Mesenchymal stem cell (in vitro differentiated cells and primary cell): ENCODE data around the gene MACROD2.
A peak's percentile ranks its signal among the peaks of the same experiment; 100 is the strongest.

Source experiments
- DNase-seq: peaks from one replicate; pipeline ENCODE4 v3.0.0-alpha.2; 2013
- H2AFZ ChIP-seq: one replicate; pipeline ENCODE4 v1.6.1; 2013; ENCODE audit warnings: low read depth, mild to moderate bottlenecking, control low read depth, inconsistent platforms, low read length, moderate library complexity
- H2AK5ac ChIP-seq: 2 replicates; pipeline ENCODE4 v1.6.1; 2013; ENCODE audit warnings: low read length, moderate library complexity, mild to moderate bottlenecking, inconsistent platforms; ENCODE audit not compliant: severe bottlenecking
- H2BK120ac ChIP-seq: one replicate; pipeline ENCODE4 v1.6.1; 2013; ENCODE audit warnings: low read depth, mild to moderate bottlenecking, inconsistent platforms, low read length, moderate library complexity
- H2BK12ac ChIP-seq, 2 experiments: one replicate each; pipeline ENCODE4 v1.6.1; 2013; ENCODE audit warnings: inconsistent platforms in 2 of 2, low read length in 2 of 2, mild to moderate bottlenecking in 2 of 2, moderate library complexity in 2 of 2, control low read depth in 1 of 2
- H2BK15ac ChIP-seq: one replicate; pipeline ENCODE4 v1.6.1; 2013; ENCODE audit warnings: mild to moderate bottlenecking, low read depth, inconsistent platforms; ENCODE audit not compliant: poor library complexity, severe bottlenecking
- H2BK5ac ChIP-seq: 2 replicates; pipeline ENCODE4 v1.6.1; 2013; ENCODE audit warnings: low read depth, mild to moderate bottlenecking, low read length, control low read depth, inconsistent platforms; ENCODE audit not compliant: poor library complexity, severe bottlenecking
- H3K14ac ChIP-seq, 2 experiments: one replicate each; pipeline ENCODE4 v1.6.1; 2013; ENCODE audit warnings: inconsistent platforms in 2 of 2, low read length in 2 of 2, control low read depth in 1 of 2, mild to moderate bottlenecking in 1 of 2, moderate library complexity in 1 of 2
- H3K18ac ChIP-seq, 2 experiments: one replicate each; pipeline ENCODE4 v1.6.1; 2013; ENCODE audit warnings: inconsistent platforms in 2 of 2, low read length in 2 of 2, control low read depth in 1 of 2, low read depth in 1 of 2, mild to moderate bottlenecking in 1 of 2
- H3K23ac ChIP-seq, 2 experiments: one replicate each; pipeline ENCODE4 v1.6.1; 2013; ENCODE audit warnings: inconsistent platforms in 2 of 2, low read length in 2 of 2, mild to moderate bottlenecking in 2 of 2, moderate library complexity in 2 of 2, control low read depth in 1 of 2
- H3K27ac ChIP-seq: 2 replicates; pipeline ENCODE4 v1.5.1; 2013; ENCODE audit warnings: mild to moderate bottlenecking, moderate library complexity, low read length, control low read depth, inconsistent platforms; ENCODE audit not compliant: poor library complexity, severe bottlenecking
- H3K27me3 ChIP-seq, 2 experiments: 2 replicates each; pipeline versions ENCODE4 v1.6.1 to v1.7.0; 2013; ENCODE audit warnings: low read length in 2 of 2, mild to moderate bottlenecking in 2 of 2, moderate library complexity in 2 of 2, control low read depth in 1 of 2, inconsistent platforms in 1 of 2; ENCODE audit not compliant: control insufficient read depth in 1 of 2, insufficient read depth in 1 of 2
- H3K36me3 ChIP-seq, 2 experiments: 2 replicates each; pipeline versions ENCODE4 v1.6.1 to v1.7.0; 2013; ENCODE audit warnings: low read length in 2 of 2, control low read depth in 1 of 2, inconsistent platforms in 1 of 2, low read depth in 1 of 2, mild to moderate bottlenecking in 1 of 2; ENCODE audit not compliant: insufficient read depth in 2 of 2, control insufficient read depth in 1 of 2
- H3K4ac ChIP-seq, 2 experiments: one replicate each; pipeline ENCODE4 v1.6.1; 2013; ENCODE audit warnings: inconsistent platforms in 2 of 2, low read length in 2 of 2, mild to moderate bottlenecking in 2 of 2, moderate library complexity in 2 of 2, control low read depth in 1 of 2, low read depth in 1 of 2
- H3K4me1 ChIP-seq: 2 replicates; pipeline ENCODE4 v1.6.1; 2013; ENCODE audit warnings: low read depth, low read length, control low read depth; ENCODE audit not compliant: control insufficient read depth, insufficient read depth
- H3K4me2 ChIP-seq: 2 replicates; pipeline ENCODE4 v1.6.1; 2013; ENCODE audit warnings: low read length, mild to moderate bottlenecking, inconsistent platforms; ENCODE audit not compliant: poor library complexity, severe bottlenecking
- H3K4me3 ChIP-seq, 2 experiments: 2 replicates each; pipeline versions ENCODE4 v1.5.1 to v1.7.0; 2013; ENCODE audit warnings: low read length in 2 of 2, mild to moderate bottlenecking in 2 of 2, control low read depth in 1 of 2, low read depth in 1 of 2; ENCODE audit not compliant: insufficient read depth in 1 of 2
- H3K79me1 ChIP-seq: replicated peaks from 2 replicates; pipeline ENCODE4 v1.6.1; 2013; ENCODE audit warnings: mild to moderate bottlenecking, control low read depth, low read length, inconsistent platforms; ENCODE audit not compliant: poor library complexity, severe bottlenecking
- H3K9ac ChIP-seq: 2 replicates; pipeline ENCODE4 v1.7.0; 2013; ENCODE audit warnings: mild to moderate bottlenecking, low read length, moderate library complexity
- H3K9me3 ChIP-seq: 2 replicates; pipeline ENCODE4 v1.7.0; 2013; ENCODE audit warnings: mild to moderate bottlenecking, low read length; ENCODE audit not compliant: control insufficient read depth
- H4K8ac ChIP-seq: one replicate; pipeline ENCODE4 v1.6.1; 2013; ENCODE audit warnings: inconsistent platforms, mild to moderate bottlenecking, low read length, moderate library complexity
- H4K91ac ChIP-seq: one replicate; pipeline ENCODE4 v1.6.1; 2013; ENCODE audit warnings: mild to moderate bottlenecking, low read length, inconsistent platforms
- WGBS: methylation state at CpG from one replicate; pipeline ENCODE4 v1.1.7; 2013; ENCODE audit warnings: mixed read lengths; 5-methylcytosine and 5-hydroxymethylcytosine counted together

Gene MACROD2

GRCh38 chr20:15613530-15613929, 1618.2 kb downstream of the MACROD2 start:
- H3K4ac ChIP-seq, result no peak overlapping the region
- H2AK5ac ChIP-seq, result no peak overlapping the region
- H2BK12ac ChIP-seq, result no peak overlapping the region
- no peak overlapping the region for H3K23ac ChIP-seq
- no peaks in the 10 kb centered on the region for H3K4me1 ChIP-seq
- no peak overlapping the region for H4K8ac ChIP-seq
- H3K36me3 ChIP-seq, result no peaks in the 10 kb centered on the region
- H3K9ac ChIP-seq, result no peak overlapping the region
- no peak overlapping the region for H4K91ac ChIP-seq
- H3K27ac ChIP-seq, result no peak overlapping the region
- no peak overlapping the region for H3K4me2 ChIP-seq
- H3K14ac ChIP-seq, result no peak overlapping the region
- H3K18ac ChIP-seq, result no peak overlapping the region
- 70% methylated on average over 4 of the region's 4 CpGs for WGBS
- H3K4me3 ChIP-seq, result no peak overlapping the region
- H2BK120ac ChIP-seq, result no peak overlapping the region
- no peak overlapping the region for H2BK15ac ChIP-seq
- H3K27me3 ChIP-seq, result no peaks in the 10 kb centered on the region
- H3K9me3 ChIP-seq, result no peaks in the 10 kb centered on the region
- H2BK5ac ChIP-seq, result no peak overlapping the region
- no peaks in the 10 kb centered on the region for H3K79me1 ChIP-seq
- H2AFZ ChIP-seq, result no peak overlapping the region
- no peak for DNase-seq

- H2BK5ac ChIP-seq, result no peak overlapping the region
- no peak overlapping the region for H4K8ac ChIP-seq
- no peak overlapping the region for H3K4me3 ChIP-seq
- no peak overlapping the region for H3K23ac ChIP-seq
- H3K4ac ChIP-seq, result no peak overlapping the region
- no peak overlapping the region for H3K14ac ChIP-seq
- H4K91ac ChIP-seq, result no peak overlapping the region
- no peak overlapping the region for H2BK120ac ChIP-seq
- no peak overlapping the region for H2BK12ac ChIP-seq
- no peaks in the 10 kb centered on the region for H3K36me3 ChIP-seq
- H2AK5ac ChIP-seq, result no peak overlapping the region
- H2BK15ac ChIP-seq, result no peak overlapping the region
- H3K9ac ChIP-seq, result no peak overlapping the region
- no peak overlapping the region for H3K18ac ChIP-seq
- no CpG with 5 or more reads among the region's 1 CpG for WGBS
- H3K27me3 ChIP-seq, result no peaks in the 10 kb centered on the region
- no peak overlapping the region for H3K27ac ChIP-seq
- no peak overlapping the region for H3K4me2 ChIP-seq
- no peaks in the 10 kb centered on the region for H3K79me1 ChIP-seq
- H3K9me3 ChIP-seq, result no peaks in the 10 kb centered on the region
- DNase-seq, result no peak
- H2AFZ ChIP-seq, result no peak overlapping the region
- H3K4me1 ChIP-seq, result no peaks in the 10 kb centered on the region
Observed at GRCh38 chr20:15616626-15617025, 1621.3 kb downstream of the MACROD2 start.

- Histone ChIP-seq H3K14ac (no peak overlapping the region), H3K4me1 (no peaks in the 10 kb centered on the region), H3K9ac (no peak overlapping the region), H2BK15ac (no peak overlapping the region), H3K9me3 (no peaks in the 10 kb centered on the region), H2BK120ac (no peak overlapping the region), H3K27me3 (no peaks in the 10 kb centered on the region), H3K36me3 (no peaks in the 10 kb centered on the region), H2BK12ac (no peak overlapping the region), H3K23ac (no peak overlapping the region), H3K18ac (no peak overlapping the region), H2AFZ (no peak overlapping the region), H4K91ac (no peak overlapping the region), H2BK5ac (no peak overlapping the region), H3K4me3 (no peak overlapping the region), H3K79me1 (no peaks in the 10 kb centered on the region), H3K4ac (no peak overlapping the region), H3K27ac (no peak overlapping the region), H2AK5ac (no peak overlapping the region), H4K8ac (no peak overlapping the region), H3K4me2 (no peak overlapping the region)
- no peak for DNase-seq
- WGBS, result 90% methylated on average over 2 of the region's 2 CpGs
Observed at GRCh38 chr20:15618110-15618509, 1622.8 kb downstream of the MACROD2 start.

- no peak overlapping the region for H3K14ac ChIP-seq
- H2AK5ac ChIP-seq, result no peak overlapping the region
- no peak overlapping the region for H4K8ac ChIP-seq
- no peak overlapping the region for H4K91ac ChIP-seq
- H3K27ac ChIP-seq, result no peak overlapping the region
- no peak overlapping the region for H2AFZ ChIP-seq
- H3K4me3 ChIP-seq, result no peak overlapping the region
- H2BK15ac ChIP-seq, result no peak overlapping the region
- H2BK12ac ChIP-seq, result no peak overlapping the region
- no peaks in the 10 kb centered on the region for H3K9me3 ChIP-seq
- 83% methylated on average over 4 of the region's 5 CpGs for WGBS
- no peak overlapping the region for H2BK5ac ChIP-seq
- H3K9ac ChIP-seq, result no peak overlapping the region
- DNase-seq, result peak; percentile 9
- H3K18ac ChIP-seq, result no peak overlapping the region
- H3K36me3 ChIP-seq, result no peaks in the 10 kb centered on the region
- no peaks in the 10 kb centered on the region for H3K27me3 ChIP-seq
- no peak overlapping the region for H2BK120ac ChIP-seq
- no peak overlapping the region for H3K4me2 ChIP-seq
- no peaks in the 10 kb centered on the region for H3K79me1 ChIP-seq
- H3K4ac ChIP-seq, result no peak overlapping the region
- no peaks in the 10 kb centered on the region for H3K4me1 ChIP-seq
- no peak overlapping the region for H3K23ac ChIP-seq
Observed at GRCh38 chr20:15618912-15619311, 1623.6 kb downstream of the MACROD2 start.
